ENCODE data around the gene KLHL17. TPM values are rescaled to one million over a fixed set of nuclear protein-coding genes. Genes with fewer than 3 reads are reported as not detected.

The KLHL17 gene
- total and polyA plus RNA-seq, 10 of the 15 experiments (the other 5 are each of a cell fraction or from before 2014, with no cell fraction given): 0.03 to 30.6 (median 5.3) TPM

DNA sequence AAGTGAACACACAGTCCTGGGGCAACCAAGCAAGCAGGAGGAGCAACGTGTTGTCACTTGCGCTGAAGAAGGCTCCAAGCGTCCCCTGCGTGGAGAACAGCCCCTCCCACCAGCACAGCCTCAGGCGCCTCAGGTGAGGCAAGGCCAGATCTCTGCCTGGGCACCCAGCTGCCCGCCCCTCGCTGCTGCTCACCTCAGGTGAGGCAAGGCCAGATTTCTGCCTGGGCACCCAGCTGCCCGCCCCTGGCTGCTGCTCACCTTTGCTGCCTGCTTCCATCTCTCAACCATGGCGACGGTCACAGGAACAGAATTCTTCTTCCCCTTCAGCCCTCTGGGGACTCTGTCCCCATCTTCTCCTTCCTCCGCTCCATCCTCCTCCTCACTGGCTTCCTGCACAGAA, 3.7 kb upstream of the KLHL17 start:
- CTCF ChIA-PET: interaction anchor here (0.6 kb wide), 1 partner anchor 88 kb away, joined by 3 read pairs; no protein-coding TSS in a partner anchor
- Histone ChIP-seq H3K4me2 (ENCODE audit: control insufficient read depth, insufficient read depth) (no peak overlapping the region), H2AFZ (ENCODE audit: control insufficient read depth, low read depth, low read length) (no peak overlapping the region), H3K4me1 (ENCODE audit: control insufficient read depth, insufficient read depth, low read length) (peaks cover 16% of the 10 kb centered on the region), H3K9me3 (replicated peaks; ENCODE audit: control insufficient read depth, insufficient read depth, low read length) (no peaks in the 10 kb centered on the region), H3K4me3 (no peak overlapping the region), H3K9ac (ENCODE audit: control insufficient read depth, insufficient read depth, low read length) (no peak overlapping the region), H3K79me2 (ENCODE audit: control insufficient read depth, insufficient read depth, low read length) (peaks cover 20% of the 10 kb centered on the region), H4K20me1 (ENCODE audit: control insufficient read depth, insufficient read depth) (no peaks in the 10 kb centered on the region), H3K27ac (ENCODE audit: control insufficient read depth, insufficient read depth) (no peak overlapping the region), H3K36me3 (ENCODE audit: control insufficient read depth in 2 of 2, insufficient read depth in 2 of 2, low read length in 1 of 2) (peaks cover 13 to 36% of the 10 kb centered on the region in 2 experiments; a peak in 3 of 4 replicates), H3K27me3 (replicated peaks in 1 of 2; ENCODE audit: control insufficient read depth in 2 of 2, insufficient read depth in 2 of 2, low read length in 1 of 2) (no peaks in the 10 kb centered on the region)
- BruUV-seq (replicated peaks): no TSS peak
- DNase-seq (ENCODE audit: low read depth, low spot score) (no peak), ATAC-seq (no peak), FAIRE-seq (no peak)
- in situ Hi-C loops (cut with MboI) (no loop called here), intact Hi-C loops (cut with micrococcal nuclease; ENCODE audit: unreplicated experiment) (no loop called here)
- TF ChIP-seq NR2C2 (IDR thresholded peaks at IDR 0.05; ENCODE audit: borderline replicate concordance, control insufficient read depth, insufficient read length, low read depth) (no peak), TBL1XR1 (IDR thresholded peaks at IDR 0.05; ENCODE audit: low read depth, low read length) (no peak), HDAC2 (IDR thresholded peaks at IDR 0.05) (no peak), STAT3 (IDR thresholded peaks at IDR 0.05; ENCODE audit: low read depth, low read length) (no peak), EP300 (IDR thresholded peaks at IDR 0.05; ENCODE audit: borderline replicate concordance in 1 of 2, control insufficient read depth in 1 of 2, low read depth in 2 of 2, low read length in 2 of 2) (no peak), LARP7 (IDR thresholded peaks at IDR 0.05) (no peak)
- RAD21 ChIA-PET (ENCODE audit: unreplicated experiment): no interaction called here
- 98% methylated on average over 11 of the region's 11 CpGs for WGBS (ENCODE audit: insufficient coverage, insufficient replicate concordance, low lambda C conversion rate, missing lambda C conversion rate)
- POLR2A ChIA-PET: no interaction called here
- SMC1A ChIA-PET (ENCODE audit: uncharacterized antibody, unreplicated experiment): no interaction called here
